CD14-positive monocyte (primary cell): ENCODE measurements around the gene SHROOM1. TPM values are rescaled to one million over a fixed set of nuclear protein-coding genes. Genes with fewer than 3 reads are reported as not detected.

Experiments
- DNase-seq, 3 donors: peaks; one replicate each; pipeline ENCODE4 v3.0.0-alpha.2; 2011 to 2022
- H2AFZ ChIP-seq: 2 replicates; pipeline ENCODE4 v1.6.0; 2012; ENCODE audit warnings: mild to moderate bottlenecking, low read depth, low read length, inconsistent platforms; ENCODE audit not compliant: insufficient read depth, poor library complexity, severe bottlenecking
- H3K27ac ChIP-seq, 2 donors: 1 replicate in 1 of 2; 2 replicates in 1 of 2; pipeline ENCODE4 v1.5.1; 2012 to 2013; ENCODE audit warnings: low read length in 2 of 2, control low read depth in 1 of 2, inconsistent platforms in 1 of 2, low read depth in 1 of 2, mild to moderate bottlenecking in 1 of 2
- H3K27me3 ChIP-seq, 2 donors: one replicate each; pipeline versions ENCODE4 v1.6.0 to v1.6.1; 2011 to 2013; ENCODE audit warnings: low read length in 2 of 2; ENCODE audit not compliant: control insufficient read depth in 2 of 2, insufficient read depth in 2 of 2
- H3K36me3 ChIP-seq, 2 donors: replicated peaks in 1 of 2; 1 replicate in 1 of 2; 2 replicates in 1 of 2; pipeline versions ENCODE4 v1.5.1 to v1.6.1; 2012 to 2013; ENCODE audit warnings: low read length in 2 of 2, control low read depth in 1 of 2, inconsistent platforms in 1 of 2, mild to moderate bottlenecking in 1 of 2; ENCODE audit not compliant: insufficient read depth in 2 of 2, control insufficient read depth in 1 of 2
- H3K4me1 ChIP-seq, 2 donors: 1 replicate in 1 of 2; 2 replicates in 1 of 2; pipeline versions ENCODE4 v1.5.1 to v1.6.1; 2012 to 2013; ENCODE audit warnings: low read length in 2 of 2, control low read depth in 1 of 2, inconsistent platforms in 1 of 2, mild to moderate bottlenecking in 1 of 2, moderate library complexity in 1 of 2; ENCODE audit not compliant: insufficient read depth in 2 of 2, control insufficient read depth in 1 of 2
- H3K4me2 ChIP-seq: replicated peaks from 2 replicates; pipeline ENCODE3; 2012; ENCODE audit warnings: low read length, moderate library complexity, mild to moderate bottlenecking; ENCODE audit not compliant: poor library complexity, severe bottlenecking; ENCODE audit errors: extremely low read depth
- H3K4me3 ChIP-seq, 3 experiments: fragments of 200-600 bp in 1 of 3; sonication (generic) in 1 of 3; replicated peaks in 1 of 3; 1 replicate in 2 of 3; 2 replicates in 1 of 3; pipeline ENCODE4 v1.5.1; 2011 to 2013; ENCODE audit warnings: low read length in 3 of 3, mild to moderate bottlenecking in 3 of 3, control low read depth in 2 of 3, low read depth in 2 of 3, inconsistent platforms in 1 of 3, moderate library complexity in 1 of 3
- H3K79me2 ChIP-seq: 2 replicates; pipeline ENCODE4 v1.6.0; 2012; ENCODE audit warnings: mild to moderate bottlenecking, control low read depth, inconsistent platforms, low read length, moderate library complexity; ENCODE audit not compliant: insufficient read depth
- H3K9ac ChIP-seq: 2 replicates; pipeline ENCODE4 v1.6.0; 2017; ENCODE audit warnings: low read length, mild to moderate bottlenecking; ENCODE audit not compliant: insufficient read depth, poor library complexity, severe bottlenecking
- H3K9me3 ChIP-seq, 2 donors: replicated peaks in 1 of 2; 1 replicate in 1 of 2; 2 replicates in 1 of 2; pipeline versions ENCODE4 v1.5.1 to v1.6.1; 2012 to 2013; ENCODE audit warnings: low read length in 2 of 2, control low read depth in 1 of 2; ENCODE audit not compliant: control insufficient read depth in 1 of 2, insufficient read depth in 1 of 2
- H4K20me1 ChIP-seq: 2 replicates; pipeline ENCODE4 v1.6.0; 2012; ENCODE audit warnings: mild to moderate bottlenecking, low read length, control low read depth, moderate library complexity; ENCODE audit not compliant: insufficient read depth
- H3K27ac Mint-ChIP-seq, 7 donors: one replicate each; pipeline ENCODE4 v1.8.0; 2020; ENCODE audit warnings: mild to moderate bottlenecking in 7 of 7, mixed read lengths in 7 of 7, moderate library complexity in 6 of 7, inconsistent platforms in 2 of 7
- H3K27me3 Mint-ChIP-seq, 3 donors: one replicate each; pipeline ENCODE4 v1.8.0; 2021 to 2022; ENCODE audit warnings: low read depth in 3 of 3, mild to moderate bottlenecking in 3 of 3, mixed read lengths in 3 of 3, moderate library complexity in 3 of 3, inconsistent platforms in 1 of 3
- H3K36me3 Mint-ChIP-seq, 2 donors: one replicate each; pipeline ENCODE4 v1.8.0; 2020; ENCODE audit warnings: mixed read lengths in 2 of 2, inconsistent platforms in 1 of 2, mild to moderate bottlenecking in 1 of 2
- H3K4me1 Mint-ChIP-seq: one replicate; pipeline ENCODE4 v1.8.0; 2020; ENCODE audit warnings: mild to moderate bottlenecking, mixed read lengths
- H3K4me3 Mint-ChIP-seq, 2 donors: one replicate each; pipeline ENCODE4 v1.8.0; 2020; ENCODE audit warnings: mild to moderate bottlenecking in 2 of 2, mixed read lengths in 2 of 2, moderate library complexity in 1 of 2
- H3K9me3 Mint-ChIP-seq, 7 donors: one replicate each; pipeline ENCODE4 v1.8.0; 2020 to 2022; ENCODE audit warnings: mixed read lengths in 7 of 7, mild to moderate bottlenecking in 6 of 7, moderate library complexity in 6 of 7, inconsistent platforms in 2 of 7
- CTCF ChIP-seq: fragments of 200-600 bp; IDR thresholded peaks from one replicate; pipeline ENCODE4 v1.8.0; 2022; ENCODE audit warnings: antibody characterized with exemption, mild to moderate bottlenecking
- WGBS: methylation state at CpG from one replicate; pipeline ENCODE4 v1.1.5; 2013; ENCODE audit warnings: missing lambda C conversion rate; ENCODE audit not compliant: insufficient coverage; 5-methylcytosine and 5-hydroxymethylcytosine counted together
- intact Hi-C, 2 donors: fragments of 100-400 bp; cut with micrococcal nuclease; formaldehyde crosslinking; loops; one replicate each; pipeline versions ENCODE4 v1.15.0 to v1.15.1; 2023
- polyA plus RNA-seq, 3 donors: library from polyadenylated mRNA; depleted of rRNA in 1 of 3; unstranded in 2 of 3; stranded (reverse) in 1 of 3; fragments of 300-500 nt in 2 of 3; fragments of >200 nt in 1 of 3; fragmentation: Illumina TruSeq in 2 of 3; gene quantifications; 1 replicate in 2 of 3; 2 replicates in 1 of 3; pipeline ENCODE4 v1.2.3, GENCODE V29; 2012 to 2021

SHROOM1 gene
- polyA plus RNA-seq, 3 donors, result 6.4 to 27.0 (median 16.1) TPM

GRCh38 chr5:132853323-132853722 lies 22.9 kb upstream of the SHROOM1 start:
- no peaks in the 10 kb centered on the region for H3K9me3 ChIP-seq
- no CpG with 5 or more reads among the region's 3 CpGs for WGBS
- H3K4me3 Mint-ChIP-seq, result no peak overlapping the region
- no peaks in the 10 kb centered on the region for H3K4me1 Mint-ChIP-seq
- no peaks in the 10 kb centered on the region for H3K36me3 Mint-ChIP-seq
- H3K4me1 ChIP-seq, result no peaks in the 10 kb centered on the region
- no peak overlapping the region for H3K4me3 ChIP-seq
- no peak overlapping the region for H3K27ac Mint-ChIP-seq
- H3K27ac ChIP-seq, result no peak overlapping the region
- no peak overlapping the region for H2AFZ ChIP-seq
- H3K36me3 ChIP-seq, result no peaks in the 10 kb centered on the region
- no peak overlapping the region for H3K4me2 ChIP-seq
- DNase-seq, result no peak
- no peaks in the 10 kb centered on the region for H4K20me1 ChIP-seq
- H3K27me3 Mint-ChIP-seq, result peaks cover 5 to 7% (median 6%) of the 10 kb centered on the region in 3 donors
- no peak for TF ChIP-seq CTCF
- no peak overlapping the region for H3K9ac ChIP-seq
- no peaks in the 10 kb centered on the region for H3K27me3 ChIP-seq
- peaks cover 0 to 1% (median 0%) of the 10 kb centered on the region in 7 donors for H3K9me3 Mint-ChIP-seq
- no peaks in the 10 kb centered on the region for H3K79me2 ChIP-seq
- intact Hi-C loops, result no loop called here

GRCh38 chr5:132850066-132850465 lies 19.6 kb upstream of the SHROOM1 start:
- no peaks in the 10 kb centered on the region for H3K4me1 ChIP-seq
- no peak for DNase-seq
- H3K27ac ChIP-seq, result no peak overlapping the region
- intact Hi-C loops, result no loop called here
- Mint-ChIP-seq H3K27me3 (peaks cover 0 to 7% (median 4%) of the 10 kb centered on the region in 3 donors), H3K4me3 (no peak overlapping the region), H3K27ac (no peak overlapping the region), H3K36me3 (no peaks in the 10 kb centered on the region), H3K9me3 (no peaks in the 10 kb centered on the region), H3K4me1 (no peaks in the 10 kb centered on the region)
- H3K27me3 ChIP-seq, result no peaks in the 10 kb centered on the region
- no peaks in the 10 kb centered on the region for H3K9me3 ChIP-seq
- WGBS, result 100% methylated on average over 1 of the region's 2 CpGs
- no peak overlapping the region for H3K4me2 ChIP-seq
- H2AFZ ChIP-seq, result no peak overlapping the region
- no peaks in the 10 kb centered on the region for H3K36me3 ChIP-seq
- no peaks in the 10 kb centered on the region for H4K20me1 ChIP-seq
- no peak for TF ChIP-seq CTCF
- no peak overlapping the region for H3K9ac ChIP-seq
- H3K79me2 ChIP-seq, result no peaks in the 10 kb centered on the region
- H3K4me3 ChIP-seq, result no peak overlapping the region
